CD8-positive, alpha-beta memory T cell (primary cell): Measurements from ENCODE around the gene REC8. TPM values are rescaled to one million over a fixed set of nuclear protein-coding genes. Genes with fewer than 3 reads are reported as not detected.

ENCODE experiments used
- CTCF ChIA-PET: fragments of 350-600 bp; sonication (Branson Sonifier 250); formaldehyde crosslinking; loops from one replicate; lab custom pipeline; 2021; ENCODE audit warnings: antibody characterized with exemption; lab: Charles Lee
- POLR2A ChIA-PET: fragments of 350-600 bp; sonication (Branson Sonifier 250); formaldehyde crosslinking; loops from one replicate; lab custom pipeline; 2021; ENCODE audit warnings: antibody characterized with exemption; lab: Charles Lee
- DNase-seq, 5 donors: peaks; one replicate each; pipeline versions ENCODE4 v3.0.0 to v3.0.0-alpha.2; 2020 to 2022; ENCODE audit warnings: mixed read lengths in 1 of 5
- H3K27ac ChIP-seq: one replicate; pipeline ENCODE4 v1.7.0; 2013; ENCODE audit warnings: low read depth, mild to moderate bottlenecking, low read length, moderate library complexity
- H3K27me3 ChIP-seq: 2 replicates; pipeline ENCODE4 v1.7.0; 2013; ENCODE audit warnings: low read length, mild to moderate bottlenecking; ENCODE audit not compliant: insufficient read depth, poor library complexity, severe bottlenecking
- H3K36me3 ChIP-seq: 2 replicates; pipeline ENCODE4 v1.7.0; 2013; ENCODE audit warnings: mild to moderate bottlenecking, low read length, moderate library complexity; ENCODE audit not compliant: insufficient read depth
- H3K4me1 ChIP-seq: 2 replicates; pipeline ENCODE4 v1.7.0; 2013; ENCODE audit warnings: mild to moderate bottlenecking, low read length, moderate library complexity; ENCODE audit not compliant: insufficient read depth
- H3K4me3 ChIP-seq: 2 replicates; pipeline ENCODE4 v1.7.0; 2013; ENCODE audit warnings: mild to moderate bottlenecking, low read length
- H3K9me3 ChIP-seq: 2 replicates; pipeline ENCODE4 v1.7.0; 2013; ENCODE audit warnings: mild to moderate bottlenecking, low read length
- H3K27ac Mint-ChIP-seq, 8 donors: one replicate each; pipeline ENCODE4 v1.8.0; 2020 to 2021; ENCODE audit warnings: mixed read lengths in 8 of 8, mild to moderate bottlenecking in 6 of 8, inconsistent platforms in 3 of 8, moderate library complexity in 3 of 8
- H3K27me3 Mint-ChIP-seq, 2 donors: one replicate each; pipeline ENCODE4 v1.8.0; 2020 to 2021; ENCODE audit warnings: mixed read lengths in 2 of 2, mild to moderate bottlenecking in 1 of 2, moderate library complexity in 1 of 2
- H3K36me3 Mint-ChIP-seq, 3 donors: one replicate each; pipeline ENCODE4 v1.8.0; 2020 to 2021; ENCODE audit warnings: mixed read lengths in 3 of 3, inconsistent platforms in 1 of 3, mild to moderate bottlenecking in 1 of 3
- H3K4me1 Mint-ChIP-seq, 3 donors: one replicate each; pipeline ENCODE4 v1.8.0; 2020 to 2021; ENCODE audit warnings: mixed read lengths in 3 of 3, inconsistent platforms in 1 of 3, mild to moderate bottlenecking in 1 of 3
- H3K4me3 Mint-ChIP-seq, 7 donors: one replicate each; pipeline ENCODE4 v1.8.0; 2020 to 2021; ENCODE audit warnings: mixed read lengths in 7 of 7, mild to moderate bottlenecking in 6 of 7, moderate library complexity in 4 of 7, inconsistent platforms in 2 of 7
- H3K9me3 Mint-ChIP-seq, 5 donors: one replicate each; pipeline ENCODE4 v1.8.0; 2020 to 2022; ENCODE audit warnings: mixed read lengths in 5 of 5, mild to moderate bottlenecking in 3 of 5, moderate library complexity in 2 of 5, inconsistent platforms in 1 of 5
- polyA plus RNA-seq: library from polyadenylated mRNA; unstranded; fragments of 300-500 nt; fragmentation: Illumina TruSeq; gene quantifications from one replicate; pipeline ENCODE4 v1.2.3, GENCODE V29; 2021
- total RNA-seq, 2 experiments: library from RNA; stranded (reverse); gene quantifications; one replicate each; pipeline ENCODE4 v1.2.3, GENCODE V29; 2021

REC8 gene
- total and polyA plus RNA-seq, 3 experiments from 2014 or later: 10.0 to 26.7 (median 24.5) TPM

DNA sequence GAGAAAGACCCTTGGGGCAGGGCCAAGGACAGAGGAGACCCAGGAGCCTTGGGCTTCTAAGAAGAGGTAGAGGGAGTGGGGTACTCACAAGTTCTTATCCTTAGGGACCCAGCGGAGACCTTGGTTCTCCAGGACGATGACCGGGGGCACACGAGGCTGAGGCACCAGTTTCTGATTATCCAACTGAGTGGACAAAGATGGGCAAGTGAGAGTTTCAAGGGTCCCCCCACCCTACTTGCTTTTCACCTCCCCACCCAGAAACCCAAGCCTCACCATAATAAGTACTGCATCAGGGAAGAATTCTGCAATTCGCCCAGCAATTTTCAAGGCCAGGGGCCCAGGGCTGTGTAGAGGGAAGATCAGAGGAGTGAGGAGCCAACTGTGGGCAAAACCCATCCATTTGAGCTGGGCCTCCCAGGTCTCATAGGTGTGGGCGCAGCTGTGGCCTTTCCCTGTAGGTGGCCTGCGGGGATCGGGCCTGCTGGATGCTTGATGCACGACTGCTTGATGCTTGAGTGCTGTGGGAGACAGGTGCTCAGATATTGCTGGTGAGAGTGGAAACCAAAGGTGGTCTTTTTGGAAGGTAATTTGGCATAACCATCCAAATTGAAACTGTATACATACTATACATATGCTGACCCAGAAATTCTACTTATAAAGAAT, 32.5 kb upstream of the REC8 start:
- Histone ChIP-seq H3K27ac (no peak overlapping the region), H3K36me3 (peaks cover 33% of the 10 kb centered on the region), H3K4me1 (peaks cover 45% of the 10 kb centered on the region), H3K9me3 (no peaks in the 10 kb centered on the region), H3K4me3 (no peak overlapping the region), H3K27me3 (no peaks in the 10 kb centered on the region)
- peaks cover 0 to 65% (median 8%) of the 10 kb centered on the region in 3 donors for H3K36me3 Mint-ChIP-seq
- peak overlapping the region; percentile 6 to 87 (median 66) for H3K27ac Mint-ChIP-seq
- peaks cover 0 to 2% (median 0%) of the 10 kb centered on the region in 5 donors for H3K9me3 Mint-ChIP-seq
- ChIA-PET CTCF (interaction anchor here (1.1 to 1.3 kb wide), 3 partner anchors 22 to 77 kb away, joined by 3 to 4 read pairs (median 3); partner anchors contain the start of gene MDP1), POLR2A (interaction anchor here (2.6 to 4.1 kb wide), 3 partner anchors 8 to 25 kb away, joined by 32 to 58 read pairs (median 36); partner anchors contain the start of genes DCAF11, NRL, PSME2 and RNF31)
- no peaks in the 10 kb centered on the region for H3K27me3 Mint-ChIP-seq
- no peak for DNase-seq
- peak overlapping the region; percentile 22 to 96 (median 70) for H3K4me3 Mint-ChIP-seq
- H3K4me1 Mint-ChIP-seq: peaks cover 56 to 73% (median 68%) of the 10 kb centered on the region in 3 donors

- CTCF ChIA-PET: interaction anchor here (0.8 to 2.1 kb wide), 11 partner anchors 8 to 130 kb away, joined by 3 to 22 read pairs (median 4); partner anchors contain the start of genes DCAF11, IRF9, NRL and RABGGTA
- H3K27ac ChIP-seq: peak within 1 kb of the TSS; percentile 68
- peaks cover 65 to 86% (median 79%) of the 10 kb centered on the region in 3 donors for H3K4me1 Mint-ChIP-seq
- H3K9me3 Mint-ChIP-seq: no peaks in the 10 kb centered on the region
- POLR2A ChIA-PET: interaction anchor here (0.6 to 2.6 kb wide), 9 partner anchors 14 to 152 kb away, joined by 3 to 32 read pairs (median 5); partner anchors contain the start of genes CHMP4A, DCAF11, DHRS4L2 and IRF9
- no peaks in the 10 kb centered on the region for H3K27me3 Mint-ChIP-seq
- no peaks in the 10 kb centered on the region for H3K9me3 ChIP-seq
- H3K27ac Mint-ChIP-seq: peak within 1 kb of the TSS; percentile 80 to 98 (median 90)
- H3K4me3 ChIP-seq: peak within 1 kb of the TSS; percentile 85
- peaks cover 40% of the 10 kb centered on the region for H3K36me3 ChIP-seq
- peak; percentile 98 to 100 (median 99) for DNase-seq
- peak within 1 kb of the TSS; percentile 87 to 98 (median 91) for H3K4me3 Mint-ChIP-seq
- peaks cover 0 to 77% (median 10%) of the 10 kb centered on the region in 3 donors for H3K36me3 Mint-ChIP-seq
- no peaks in the 10 kb centered on the region for H3K27me3 ChIP-seq
- H3K4me1 ChIP-seq: peaks cover 56% of the 10 kb centered on the region
Measured at GRCh38 chr14:24141097-24141880, 30.6 kb upstream of the REC8 start, which contains the start of gene EMC9. Gene EMC9 (minus strand): TSS chr14:24141591. CDS start chr14:24141304, 287 bp downstream.

- H3K36me3 Mint-ChIP-seq: peaks cover 0 to 71% (median 7%) of the 10 kb centered on the region in 3 donors
Measured at GRCh38 chr14:24143511-24143910, 28.4 kb upstream of the REC8 start.

DNA sequence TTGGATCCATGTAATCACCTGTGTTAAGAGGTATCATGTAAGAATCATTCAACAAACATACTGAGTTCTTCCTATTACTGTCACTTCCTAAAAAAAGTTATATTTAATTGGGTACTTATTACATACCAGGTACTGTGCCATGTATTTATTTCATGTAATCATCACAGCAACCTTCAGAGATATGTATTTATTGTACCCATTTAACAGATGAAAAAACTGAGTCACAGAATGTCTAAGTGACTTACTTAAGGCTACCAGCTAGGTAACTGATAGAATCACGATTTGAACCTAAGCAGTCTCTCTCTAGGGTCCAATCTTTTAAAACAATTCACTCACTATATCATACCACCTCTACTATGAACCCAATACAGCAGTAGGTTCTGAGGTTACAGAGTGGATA, 27.4 kb upstream of the REC8 start:
- peaks cover 29% of the 10 kb centered on the region for H3K36me3 ChIP-seq
- ChIA-PET CTCF (interaction anchor here (1.1 to 4.5 kb wide), 3 partner anchors 9 to 36 kb away, joined by 3 to 29 read pairs (median 6); partner anchors contain the start of gene PSME1), POLR2A (no interaction called here)
- Mint-ChIP-seq H3K9me3 (no peaks in the 10 kb centered on the region), H3K4me1 (peaks cover 54 to 76% (median 75%) of the 10 kb centered on the region in 3 donors), H3K27me3 (no peaks in the 10 kb centered on the region), H3K36me3 (peaks cover 0 to 69% (median 4%) of the 10 kb centered on the region in 3 donors), H3K27ac (peak overlapping the region in 6 of 8 donors; percentile 39 to 96 (median 68)), H3K4me3 (peak overlapping the region in 6 of 7 donors; percentile 46 to 98 (median 62))
- H3K27ac ChIP-seq: no peak overlapping the region
- H3K9me3 ChIP-seq: no peaks in the 10 kb centered on the region
- no peak for DNase-seq
- H3K27me3 ChIP-seq: no peaks in the 10 kb centered on the region
- H3K4me1 ChIP-seq: peaks cover 51% of the 10 kb centered on the region
- H3K4me3 ChIP-seq: no peak overlapping the region

More at GRCh38 chr14:24143511-24143910, 28.4 kb upstream of the REC8 start:
- peaks cover 46% of the 10 kb centered on the region for H3K4me1 ChIP-seq
- Mint-ChIP-seq H3K4me1 (peaks cover 58 to 75% (median 74%) of the 10 kb centered on the region in 3 donors), H3K4me3 (peak overlapping the region in 4 of 7 donors; percentile 8 to 75 (median 20)), H3K27ac (peak overlapping the region in 6 of 8 donors; percentile 66 to 97 (median 88)), H3K9me3 (no peaks in the 10 kb centered on the region), H3K27me3 (no peaks in the 10 kb centered on the region)
- peaks cover 28% of the 10 kb centered on the region for H3K36me3 ChIP-seq
- H3K27ac ChIP-seq: no peak overlapping the region
- ChIA-PET POLR2A (no interaction called here), CTCF (interaction anchor here (1.1 to 1.6 kb wide), 5 partner anchors 10 to 99 kb away, joined by 3 to 7 read pairs (median 6); partner anchors contain the start of genes DCAF11, IRF9, NRL and TINF2)
- H3K9me3 ChIP-seq: no peaks in the 10 kb centered on the region
- no peak overlapping the region for H3K4me3 ChIP-seq
- no peak for DNase-seq
- no peaks in the 10 kb centered on the region for H3K27me3 ChIP-seq

GRCh38 chr14:24145219-24145618, 26.7 kb upstream of the REC8 start:
- H3K27me3 ChIP-seq: no peaks in the 10 kb centered on the region
- POLR2A ChIA-PET: interaction anchor here (2.2 kb wide), 1 partner anchor 31 kb away, joined by 22 read pairs; the partner anchor contains the start of genes DCAF11 and NRL
- H3K4me3 Mint-ChIP-seq: peak overlapping the region; percentile 86 to 100 (median 98)
- H3K9me3 Mint-ChIP-seq: no peaks in the 10 kb centered on the region
- CTCF ChIA-PET: interaction anchor here (1.1 to 4.5 kb wide), 5 partner anchors 9 to 36 kb away, joined by 3 to 50 read pairs (median 7); partner anchors contain the start of genes IRF9 and PSME1
- no peaks in the 10 kb centered on the region for H3K27me3 Mint-ChIP-seq
- peaks cover 36% of the 10 kb centered on the region for H3K36me3 ChIP-seq
- no peak overlapping the region for H3K27ac ChIP-seq
- H3K4me3 ChIP-seq: peak overlapping the region; percentile 99
- DNase-seq: no peak
- peaks cover 52 to 75% (median 74%) of the 10 kb centered on the region in 3 donors for H3K4me1 Mint-ChIP-seq
- peaks cover 0 to 74% (median 4%) of the 10 kb centered on the region in 3 donors for H3K36me3 Mint-ChIP-seq
- no peaks in the 10 kb centered on the region for H3K9me3 ChIP-seq
- H3K27ac Mint-ChIP-seq: peak overlapping the region in 7 of 8 donors; percentile 76 to 99 (median 96)
- H3K4me1 ChIP-seq: peaks cover 56% of the 10 kb centered on the region

GRCh38 chr14:24145690-24146452, 26.0 kb upstream of the REC8 start:
- ChIA-PET POLR2A (interaction anchor here (0.9 to 3.2 kb wide), 7 partner anchors 9 to 96 kb away, joined by 3 to 36 read pairs (median 7); partner anchors contain the start of genes DCAF11, IPO4, IRF9 and NRL), CTCF (interaction anchor here (0.9 to 4.5 kb wide), 11 partner anchors 10 to 844 kb away, joined by 3 to 50 read pairs (median 4); partner anchors contain the start of genes DCAF11, IRF9, MDP1 and NRL)
- Mint-ChIP-seq H3K4me3 (peak overlapping the region; percentile 86 to 100 (median 98)), H3K9me3 (no peaks in the 10 kb centered on the region), H3K36me3 (peaks cover 0 to 78% (median 4%) of the 10 kb centered on the region in 3 donors), H3K27ac (peak overlapping the region; percentile 76 to 99 (median 96)), H3K4me1 (peaks cover 50 to 75% (median 75%) of the 10 kb centered on the region in 3 donors), H3K27me3 (no peaks in the 10 kb centered on the region)
- peaks cover 57% of the 10 kb centered on the region for H3K4me1 ChIP-seq
- H3K27ac ChIP-seq: peak overlapping the region; percentile 78
- no peaks in the 10 kb centered on the region for H3K9me3 ChIP-seq
- no peak for DNase-seq
- no peaks in the 10 kb centered on the region for H3K27me3 ChIP-seq
- H3K36me3 ChIP-seq: peaks cover 43% of the 10 kb centered on the region
- peak overlapping the region; percentile 99 for H3K4me3 ChIP-seq
